Measurements from ENCODE around the gene STAB1. TPM values are rescaled to one million over a fixed set of nuclear protein-coding genes. Genes with fewer than 3 reads are reported as not detected.
A peak's percentile ranks its signal among the peaks of the same experiment; 100 is the strongest.

The STAB1 gene
- total RNA-seq, 3 donors from 2014 or later (not counting 1 experiment from before 2014, with no cell fraction given): 1.8 to 26.5 (median 5.9) TPM

GRCh38 chr3:52468336-52468735 is 26.8 kb upstream of the STAB1 start:
- Mint-ChIP-seq H3K27me3 (ENCODE audit: low read depth in 2 of 2) (no peaks in the 10 kb centered on the region), H3K4me3 (no peak overlapping the region), H3K9me3 (no peaks in the 10 kb centered on the region), H3K36me3 (no peaks in the 10 kb centered on the region), H3K4me1 (peaks cover 6 to 13% of the 10 kb centered on the region in 2 donors), H3K27ac (no peak overlapping the region)
- WGBS (ENCODE audit: insufficient coverage): 88% methylated on average over 9 of the region's 9 CpGs
- no peak overlapping the region for H3K4me3 ChIP-seq (ENCODE audit: low read length)
- no peak for DNase-seq
- ATAC-seq: no peak
- H3K9me3 ChIP-seq (ENCODE audit: control insufficient read depth, insufficient read depth, low read length): no peaks in the 10 kb centered on the region
- H3K36me3 ChIP-seq (ENCODE audit: control insufficient read depth, insufficient read depth, low read length): peaks cover 35% of the 10 kb centered on the region
- intact Hi-C loops (cut with micrococcal nuclease): no loop called here
- no peak overlapping the region for H3K27ac ChIP-seq (ENCODE audit: low read length)
- TF ChIP-seq CTCF (IDR thresholded peaks at IDR 0.05): no peak
- peaks cover 14% of the 10 kb centered on the region for H3K4me1 ChIP-seq (ENCODE audit: control insufficient read depth, insufficient read depth, low read length)
- no peaks in the 10 kb centered on the region for H3K27me3 ChIP-seq (ENCODE audit: control insufficient read depth, insufficient read depth, low read length)

GRCh38 chr3:52469001-52469400 is 26.1 kb upstream of the STAB1 start:
- Histone ChIP-seq H3K27me3 (ENCODE audit: control insufficient read depth, insufficient read depth, low read length) (no peaks in the 10 kb centered on the region), H3K4me3 (ENCODE audit: low read length) (no peak overlapping the region), H3K27ac (ENCODE audit: low read length) (no peak overlapping the region), H3K9me3 (ENCODE audit: control insufficient read depth, insufficient read depth, low read length) (no peaks in the 10 kb centered on the region), H3K4me1 (ENCODE audit: control insufficient read depth, insufficient read depth, low read length) (peaks cover 9% of the 10 kb centered on the region), H3K36me3 (ENCODE audit: control insufficient read depth, insufficient read depth, low read length) (peaks cover 41% of the 10 kb centered on the region)
- intact Hi-C loops (cut with micrococcal nuclease): no loop called here
- H3K4me1 Mint-ChIP-seq: peaks cover 4 to 10% of the 10 kb centered on the region in 2 donors
- TF ChIP-seq CTCF (IDR thresholded peaks at IDR 0.05): no peak
- no peak overlapping the region for H3K27ac Mint-ChIP-seq
- ATAC-seq (no peak), DNase-seq (no peak)
- no peaks in the 10 kb centered on the region for H3K27me3 Mint-ChIP-seq (ENCODE audit: low read depth in 2 of 2)
- no peaks in the 10 kb centered on the region for H3K9me3 Mint-ChIP-seq
- no peaks in the 10 kb centered on the region for H3K36me3 Mint-ChIP-seq
- no peak overlapping the region for H3K4me3 Mint-ChIP-seq
- WGBS (ENCODE audit: insufficient coverage): 98% methylated on average over 5 of the region's 5 CpGs

- Histone ChIP-seq H3K9me3 (ENCODE audit: control insufficient read depth, insufficient read depth, low read length) (no peaks in the 10 kb centered on the region), H3K27me3 (ENCODE audit: control insufficient read depth, insufficient read depth, low read length) (no peaks in the 10 kb centered on the region), H3K4me3 (ENCODE audit: low read length) (no peak overlapping the region), H3K27ac (ENCODE audit: low read length) (no peak overlapping the region), H3K4me1 (ENCODE audit: control insufficient read depth, insufficient read depth, low read length) (peaks cover 8% of the 10 kb centered on the region), H3K36me3 (ENCODE audit: control insufficient read depth, insufficient read depth, low read length) (peaks cover 49% of the 10 kb centered on the region)
- 98% methylated on average over 4 of the region's 4 CpGs for WGBS (ENCODE audit: insufficient coverage)
- Mint-ChIP-seq H3K4me1 (peaks cover 4 to 10% of the 10 kb centered on the region in 2 donors), H3K4me3 (no peak overlapping the region), H3K9me3 (no peaks in the 10 kb centered on the region), H3K27me3 (ENCODE audit: low read depth in 2 of 2) (no peaks in the 10 kb centered on the region), H3K36me3 (no peaks in the 10 kb centered on the region), H3K27ac (no peak overlapping the region)
- intact Hi-C loops (cut with micrococcal nuclease): no loop called here
- TF ChIP-seq CTCF (IDR thresholded peaks at IDR 0.05): no peak
- ATAC-seq (peak in 1 of 3 donors; percentile 33), DNase-seq (no peak)
Observed at GRCh38 chr3:52470920-52471319, 24.2 kb upstream of the STAB1 start.

Data from natural killer cell (primary cell).